GM19193 (cell line): ENCODE data around the gene MRPL4.

Experiments
- POLR2A ChIP-seq: IDR thresholded peaks from 4 replicates; pipeline ENCODE4 v1.6.1; 2011; ENCODE audit not compliant: insufficient read depth, insufficient read length; ENCODE audit errors: extremely low read depth

MRPL4 gene

DNA sequence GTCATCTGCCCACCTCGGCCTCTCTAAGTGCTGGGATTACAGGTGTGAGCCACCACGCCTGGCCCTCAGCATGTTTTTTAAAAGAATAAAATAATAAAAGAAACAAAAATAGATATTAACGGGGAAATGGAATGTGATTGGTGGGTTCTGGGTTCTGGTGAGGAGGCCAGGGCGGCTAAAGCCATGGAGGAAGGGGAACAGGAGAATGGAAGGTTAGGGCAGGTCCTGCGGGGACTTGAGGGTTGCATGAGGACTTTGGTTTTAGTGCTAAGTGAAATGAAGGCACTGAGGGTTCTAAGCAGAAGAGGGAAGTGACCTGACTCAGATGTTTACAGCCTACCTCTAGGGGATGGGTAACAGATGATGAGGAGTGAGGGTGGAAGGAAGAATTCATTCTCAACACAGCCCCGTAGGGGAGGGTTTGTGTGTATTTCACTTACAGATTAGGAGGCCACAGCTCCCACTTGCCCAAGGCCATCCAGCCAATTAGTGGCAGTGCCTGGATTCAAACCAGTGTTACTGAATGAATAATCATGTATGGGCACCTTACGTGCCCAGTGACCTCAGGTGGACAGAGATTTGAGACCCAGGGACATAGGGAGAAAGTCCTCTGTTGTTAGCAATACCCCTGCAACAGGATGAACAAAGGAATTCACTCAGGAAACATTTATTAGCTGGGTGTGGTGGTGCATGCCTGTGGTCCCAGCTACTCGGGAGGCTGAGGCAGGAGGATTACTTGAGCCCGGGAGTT is 6.7 kb upstream of the MRPL4 start:
- no peak for TF ChIP-seq POLR2A

DNA sequence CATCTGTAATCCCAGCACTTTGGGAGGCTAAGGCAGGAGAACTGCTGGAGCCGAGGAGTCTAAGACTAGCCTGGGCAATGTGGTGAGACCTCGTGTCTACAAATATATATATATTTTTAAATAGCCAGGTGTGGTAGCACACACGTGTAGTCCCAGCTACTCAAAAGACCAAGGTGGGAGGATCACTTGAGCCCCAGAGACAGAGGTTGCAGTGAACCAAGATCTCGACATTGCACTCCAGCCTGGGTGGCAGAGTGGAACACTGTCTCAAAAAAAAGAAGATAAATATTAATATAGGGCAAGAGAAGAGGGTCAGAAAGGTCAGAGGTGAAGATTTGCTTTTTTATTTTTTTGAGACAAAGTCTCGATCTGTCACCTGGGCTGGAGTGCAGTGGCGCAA is 5.5 kb upstream of the MRPL4 start:
- TF ChIP-seq POLR2A, result no peak

DNA sequence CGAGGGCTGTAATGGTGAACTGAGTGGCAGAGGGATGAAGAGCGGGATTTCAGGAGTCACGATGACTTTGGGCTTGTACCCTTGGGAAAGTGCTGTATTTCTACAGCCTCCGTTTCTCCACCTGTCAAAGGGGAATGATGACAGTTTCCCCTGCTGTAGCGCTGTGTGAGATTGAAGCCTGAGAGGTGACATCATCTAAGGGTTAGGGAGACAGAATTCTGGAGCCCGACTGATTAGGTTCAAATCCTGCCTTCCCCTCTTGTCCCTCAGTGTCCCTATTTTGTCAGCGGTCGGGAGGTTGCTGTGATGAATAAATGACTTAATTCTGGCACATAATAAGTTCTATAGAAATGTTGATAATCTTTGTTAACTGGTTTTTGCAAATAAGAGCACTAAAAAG is 693 bp downstream of the MRPL4 start:
- no peak for TF ChIP-seq POLR2A

DNA sequence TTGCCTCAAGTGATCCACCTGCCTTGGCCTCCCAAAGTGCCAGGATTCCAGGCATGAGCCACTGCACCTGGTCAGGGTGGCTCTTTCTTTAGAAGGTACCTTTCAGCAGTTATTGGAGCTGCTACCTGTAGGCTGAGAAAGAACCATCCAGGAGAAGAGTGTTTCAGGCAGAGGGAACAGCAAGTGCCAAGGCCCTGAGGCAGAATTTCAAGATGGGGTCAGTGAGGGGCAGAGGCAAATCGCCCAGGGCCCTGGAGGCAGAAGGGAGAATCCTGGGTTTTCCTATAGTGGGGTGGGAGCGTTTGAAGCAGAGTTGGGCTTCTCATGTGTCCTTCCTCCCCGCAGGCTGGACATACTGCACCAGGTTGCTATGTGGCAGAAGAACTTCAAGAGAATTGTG is 2.2 kb downstream of the MRPL4 start:
- no peak for TF ChIP-seq POLR2A

DNA sequence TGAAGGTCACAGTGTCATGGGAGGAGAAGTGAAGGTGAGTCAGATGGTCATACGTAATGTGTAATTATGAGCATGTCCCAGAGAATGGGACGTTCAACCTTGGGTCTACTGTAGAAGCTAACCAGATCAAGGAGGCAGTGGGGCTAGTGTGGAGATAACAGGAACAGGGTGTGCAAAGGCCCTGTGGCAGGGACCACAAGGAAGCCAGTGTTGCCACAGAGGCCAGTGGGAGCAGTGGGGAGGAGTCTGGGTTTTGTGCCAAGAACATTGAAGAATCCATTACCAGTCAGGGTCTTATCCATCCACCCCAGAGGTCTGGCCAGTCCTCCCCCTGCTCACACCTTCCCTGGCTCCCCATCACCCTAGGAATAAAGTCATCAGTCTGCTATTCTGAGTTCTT is 3.3 kb downstream of the MRPL4 start:
- no peak for TF ChIP-seq POLR2A

DNA sequence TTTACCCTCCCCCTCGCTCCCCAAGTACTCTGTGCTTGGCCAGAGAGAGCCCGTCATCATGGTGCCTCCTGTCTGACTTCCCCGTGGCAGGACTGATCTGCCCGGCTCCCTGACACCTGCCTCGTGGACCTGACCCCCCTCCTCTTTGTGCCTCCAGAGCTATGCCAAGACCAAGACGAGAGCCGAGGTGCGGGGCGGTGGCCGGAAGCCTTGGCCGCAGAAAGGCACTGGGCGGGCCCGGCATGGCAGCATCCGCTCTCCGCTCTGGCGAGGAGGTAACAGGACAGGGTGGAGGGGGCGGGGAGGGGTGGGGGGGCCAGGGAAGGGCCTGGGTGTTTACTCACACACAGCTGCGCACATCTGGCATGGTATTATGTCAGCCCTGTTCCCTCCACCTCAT is 4.5 kb downstream of the MRPL4 start:
- no peak for TF ChIP-seq POLR2A

DNA sequence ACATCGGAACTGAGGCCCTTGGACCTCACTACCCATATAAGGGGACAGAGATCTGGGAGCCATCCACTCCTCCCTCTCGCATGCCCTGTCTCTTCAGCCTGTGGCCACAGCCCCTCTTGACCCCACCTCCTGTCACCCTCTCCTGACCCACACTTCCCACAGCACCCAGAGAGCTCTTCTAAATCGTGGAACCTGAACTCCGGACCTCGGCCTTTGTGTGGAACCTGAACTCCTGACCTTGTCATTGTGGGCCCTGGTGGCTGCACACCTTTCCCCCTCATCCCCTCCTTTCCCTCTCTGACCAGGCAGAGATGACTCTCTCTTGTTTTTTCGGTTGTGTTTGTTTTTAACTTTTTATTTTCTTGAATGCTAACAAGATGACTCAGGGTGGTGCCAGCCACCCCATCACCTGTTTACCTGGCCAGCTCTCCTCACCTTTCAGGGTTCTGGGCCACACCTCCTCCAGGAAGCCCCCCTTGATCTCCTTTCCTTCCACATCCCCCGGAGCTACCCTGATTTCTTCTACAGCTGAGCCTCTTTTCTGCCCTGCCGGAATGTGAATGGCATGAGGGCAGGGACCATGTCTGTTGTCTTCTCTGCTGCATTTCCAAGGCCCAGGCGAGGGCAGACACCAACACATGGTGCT is 5.1 kb downstream of the MRPL4 start:
- no peak for TF ChIP-seq POLR2A

DNA sequence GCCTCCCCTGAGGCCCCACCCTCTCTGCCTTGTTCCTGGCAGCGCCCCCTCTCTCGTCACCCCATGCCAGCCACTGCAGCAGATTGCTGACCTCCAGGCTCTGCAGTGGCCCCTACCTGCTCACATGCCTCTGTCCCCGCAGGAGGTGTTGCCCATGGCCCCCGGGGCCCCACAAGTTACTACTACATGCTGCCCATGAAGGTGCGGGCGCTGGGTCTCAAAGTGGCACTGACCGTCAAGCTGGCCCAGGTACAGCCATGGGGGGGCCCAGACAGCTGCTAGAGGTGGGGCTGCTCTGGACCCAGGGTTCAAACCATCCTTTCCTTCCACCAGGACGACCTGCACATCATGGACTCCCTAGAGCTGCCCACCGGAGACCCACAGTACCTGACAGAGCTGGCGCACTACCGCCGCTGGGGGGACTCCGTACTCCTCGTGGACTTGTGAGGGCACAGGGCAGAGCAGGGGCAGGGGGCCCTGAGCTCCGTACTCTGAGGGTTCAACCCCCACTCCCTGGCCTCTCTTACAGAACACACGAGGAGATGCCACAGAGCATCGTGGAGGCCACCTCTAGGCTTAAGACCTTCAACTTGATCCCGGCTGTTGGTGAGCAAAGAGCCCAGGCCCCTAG is 6.2 kb downstream of the MRPL4 start:
- no peak for TF ChIP-seq POLR2A

DNA sequence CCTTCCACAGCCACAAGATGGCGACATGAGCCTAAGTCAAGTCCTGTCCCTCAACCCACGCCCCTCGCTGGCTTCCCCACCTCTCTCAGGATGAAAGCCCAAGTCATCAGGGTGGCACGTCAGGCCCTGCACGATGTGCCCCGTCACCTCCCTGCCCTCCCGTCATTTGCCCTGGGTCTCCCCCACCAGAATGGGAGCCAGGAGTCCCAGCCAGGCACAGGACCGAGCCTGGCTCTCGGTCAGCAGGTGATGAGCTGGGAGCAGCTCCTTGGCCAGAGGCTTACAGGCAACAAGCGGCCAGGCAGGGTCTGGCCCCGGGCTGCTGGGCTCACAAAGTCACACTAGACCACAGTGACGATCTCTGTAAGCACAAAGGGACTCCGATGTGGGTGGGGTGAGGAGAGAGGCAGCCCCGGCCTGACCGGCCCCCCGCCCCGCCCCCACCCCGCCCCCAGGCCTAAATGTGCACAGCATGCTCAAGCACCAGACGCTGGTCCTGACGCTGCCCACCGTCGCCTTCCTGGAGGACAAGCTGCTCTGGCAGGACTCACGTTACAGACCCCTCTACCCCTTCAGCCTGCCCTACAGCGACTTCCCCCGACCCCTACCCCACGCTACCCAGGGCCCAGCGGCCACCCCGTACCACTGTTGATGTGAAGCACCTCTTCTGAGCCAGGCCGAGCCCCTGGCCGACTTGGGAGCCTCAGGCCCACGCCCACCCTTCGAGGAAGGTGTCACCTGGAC is 7.3 kb downstream of the MRPL4 start:
- TF ChIP-seq POLR2A, result no peak

DNA sequence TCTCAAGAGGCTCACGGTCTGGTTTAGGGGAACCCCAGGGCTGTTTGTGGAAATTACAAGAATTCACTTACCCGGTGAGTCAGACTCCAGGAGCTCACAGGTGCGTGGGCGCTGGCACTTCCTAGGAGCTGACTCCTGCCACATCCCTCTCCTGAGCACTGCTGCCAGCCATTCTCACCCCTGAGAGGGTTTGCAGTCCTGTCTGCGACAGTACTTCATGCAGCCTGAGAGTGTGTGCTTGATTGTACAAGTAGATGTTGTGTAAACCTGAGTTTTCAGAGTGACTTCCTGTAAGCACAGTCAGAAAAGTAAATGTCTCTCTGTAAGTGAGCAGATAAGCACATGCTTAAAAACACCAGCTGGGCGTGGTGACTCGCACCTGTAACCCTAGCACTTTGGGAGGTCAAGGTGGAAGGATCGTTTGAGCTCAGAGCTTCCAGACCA is 8.1 kb downstream of the MRPL4 start:
- no peak for TF ChIP-seq POLR2A

DNA sequence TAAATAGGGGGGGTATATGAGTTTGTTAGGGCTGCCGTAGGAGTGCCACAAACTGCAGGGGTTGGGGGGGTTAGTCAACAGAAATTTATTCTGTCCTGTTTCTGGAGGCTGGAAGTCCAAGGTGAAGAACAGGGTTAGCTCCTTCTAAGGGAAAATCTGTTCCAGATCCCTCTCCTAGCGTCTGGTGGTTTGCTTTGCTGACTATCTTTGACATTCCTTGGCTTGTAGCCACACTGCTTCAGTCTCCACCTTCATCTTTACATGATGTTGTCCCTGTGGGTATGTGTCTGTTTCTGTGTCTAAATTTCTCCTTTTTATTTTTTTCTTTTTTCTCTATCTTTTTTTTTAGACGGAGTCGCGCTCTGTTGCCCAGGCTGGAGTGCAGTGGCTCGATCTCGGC is 10.8 kb downstream of the MRPL4 start:
- no peak for TF ChIP-seq POLR2A

DNA sequence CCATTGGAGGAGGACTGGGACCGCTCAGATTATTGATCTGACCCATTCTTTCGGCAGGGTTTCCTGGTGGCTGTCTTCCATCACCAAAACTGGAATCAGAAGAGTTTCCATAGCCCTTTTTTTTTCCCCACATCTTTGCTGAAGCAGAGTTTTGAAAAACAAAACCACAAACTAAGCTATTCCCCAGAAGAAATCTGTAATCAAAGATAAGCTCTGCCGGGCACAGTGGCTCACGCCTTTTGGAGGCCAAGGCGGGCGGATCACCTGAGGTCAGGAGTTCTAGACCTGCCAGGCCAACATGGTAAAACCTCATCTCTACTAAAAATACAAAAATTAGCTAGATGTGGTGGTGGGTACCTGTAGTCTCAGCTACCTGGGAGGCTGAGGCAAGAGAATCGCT is 14.7 kb downstream of the MRPL4 start:
- TF ChIP-seq POLR2A, result no peak

DNA sequence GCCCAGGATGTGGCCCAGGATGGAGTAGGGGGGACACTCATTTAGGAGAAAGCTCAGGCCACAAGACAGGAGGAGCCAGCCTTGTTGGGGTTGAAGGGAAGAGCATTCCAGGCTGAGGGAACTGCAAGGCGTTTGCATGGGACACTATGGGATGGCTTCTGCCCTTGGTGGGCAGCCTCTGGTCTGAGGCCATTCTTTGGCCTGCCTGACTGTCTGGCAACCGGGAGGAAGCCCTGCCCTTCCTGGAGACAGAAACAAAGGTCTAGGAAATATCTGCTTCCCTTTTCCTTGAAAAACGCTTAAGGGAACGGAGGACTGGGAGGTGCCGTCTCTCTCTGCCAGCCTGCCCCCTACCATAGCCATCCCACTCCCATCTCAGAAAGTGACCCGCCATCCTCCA is 16.1 kb downstream of the MRPL4 start:
- no peak for TF ChIP-seq POLR2A

DNA sequence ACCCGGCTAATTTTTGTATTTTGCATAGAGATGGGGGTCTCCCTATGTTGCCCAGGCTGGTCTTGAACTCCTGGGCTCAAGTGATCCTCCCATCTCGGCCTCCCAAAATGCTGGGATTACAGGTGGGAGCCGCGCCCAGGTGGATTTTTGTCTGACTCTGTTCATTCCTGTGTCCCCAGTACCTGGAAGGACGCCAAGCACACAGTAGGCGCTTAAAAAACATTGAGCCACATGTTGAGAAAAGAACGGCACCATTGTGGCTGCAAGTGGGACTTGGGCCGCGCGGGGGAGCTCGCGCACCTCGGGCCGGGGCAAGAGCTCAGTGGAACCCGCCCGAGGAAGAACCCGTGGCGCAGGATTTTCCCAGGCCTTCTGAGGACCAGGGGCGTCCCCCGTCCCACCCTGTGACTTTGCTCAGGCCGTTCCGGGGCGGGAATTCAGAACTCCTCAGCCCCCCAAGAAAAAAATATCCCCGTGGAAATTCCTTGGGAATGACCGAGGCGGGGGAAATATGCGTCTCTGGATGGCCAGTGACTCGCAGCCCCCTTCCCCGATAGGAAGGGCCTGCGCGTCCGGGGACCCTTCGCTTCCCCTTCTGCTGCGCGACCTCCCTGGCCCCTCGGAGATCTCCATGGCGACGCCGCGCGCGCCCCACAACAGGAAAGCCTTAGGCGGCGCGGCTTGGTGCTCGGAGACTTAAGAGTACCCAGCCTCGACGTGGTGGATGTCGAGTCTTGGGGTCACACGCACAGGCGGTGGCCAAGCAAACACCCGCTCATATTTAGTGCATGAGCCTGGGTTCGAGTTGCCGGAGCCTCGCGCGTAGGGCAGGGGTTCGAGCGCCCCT is 17.5 kb downstream of the MRPL4 start:
- TF ChIP-seq POLR2A, result no peak

DNA sequence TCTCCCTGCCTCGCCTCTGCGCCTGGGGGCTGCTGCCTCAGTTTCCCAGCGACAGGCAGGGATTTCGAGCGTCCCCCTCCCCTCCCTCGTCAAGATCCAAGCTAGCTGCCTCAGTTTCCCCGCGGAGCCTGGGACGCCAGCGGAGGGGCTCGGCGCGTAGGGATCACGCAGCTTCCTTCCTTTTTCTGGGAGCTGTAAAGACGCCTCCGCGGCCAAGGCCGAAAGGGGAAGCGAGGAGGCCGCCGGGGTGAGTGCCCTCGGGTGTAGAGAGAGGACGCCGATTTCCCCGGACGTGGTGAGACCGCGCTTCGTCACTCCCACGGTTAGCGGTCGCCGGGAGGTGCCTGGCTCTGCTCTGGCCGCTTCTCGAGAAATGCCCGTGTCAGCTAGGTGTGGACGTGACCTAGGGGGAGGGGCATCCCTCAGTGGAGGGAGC is 18.2 kb downstream of the MRPL4 start:
- no peak for TF ChIP-seq POLR2A
